GM23338 (cell line): ENCODE results near the gene FASLG. TPM values are rescaled to one million over a fixed set of nuclear protein-coding genes. Genes with fewer than 3 reads are reported as not detected.

Source experiments
- ATAC-seq: fragments of 200-7000 bp; cut with Tn5 transposase; 3 replicates; pipeline ENCODE4 v1.9.1; 2020
- DNase-seq: peaks from one replicate; pipeline ENCODE4 v3.0.0-alpha.2; 2015; ENCODE audit warnings: low spot score
- H2AFZ ChIP-seq: fragments of 200-600 bp; sonication (generic); 2 replicates; pipeline ENCODE4 v1.8.0; 2016; ENCODE audit warnings: antibody characterized with exemption, mild to moderate bottlenecking, moderate library complexity
- H3F3A ChIP-seq: fragments of 200-600 bp; sonication (generic); replicated peaks from 2 replicates; pipeline ENCODE4 v1.8.0; 2017; ENCODE audit warnings: antibody characterized with exemption, mixed run types, low read depth
- H3K27ac ChIP-seq: fragments of 200-600 bp; sonication (generic); 2 replicates; pipeline ENCODE4 v1.6.1; 2016; ENCODE audit warnings: low read depth
- H3K27me3 ChIP-seq: fragments of 200-600 bp; sonication (generic); 2 replicates; pipeline ENCODE4 v1.8.0; 2016; ENCODE audit warnings: mild to moderate bottlenecking, mixed run types, moderate library complexity; ENCODE audit not compliant: insufficient read depth
- H3K36me3 ChIP-seq: fragments of 200-600 bp; sonication (generic); 2 replicates; pipeline ENCODE4 v1.8.0; 2016; ENCODE audit warnings: mild to moderate bottlenecking; ENCODE audit not compliant: insufficient read depth
- H3K4me1 ChIP-seq: fragments of 200-600 bp; sonication (generic); 2 replicates; pipeline ENCODE4 v1.8.0; 2016; ENCODE audit warnings: mild to moderate bottlenecking, moderate library complexity; ENCODE audit not compliant: insufficient read depth
- H3K4me2 ChIP-seq: fragments of 200-600 bp; sonication (generic); 2 replicates; pipeline ENCODE4 v1.7.1; 2017; ENCODE audit warnings: mixed run types
- H3K4me3 ChIP-seq: fragments of 200-600 bp; sonication (generic); 2 replicates; pipeline ENCODE4 v1.6.1; 2016; ENCODE audit warnings: mixed run types
- H3K79me2 ChIP-seq: fragments of 200-600 bp; sonication (generic); replicated peaks from 2 replicates; pipeline ENCODE4 v1.8.0; 2017; ENCODE audit warnings: mild to moderate bottlenecking; ENCODE audit not compliant: insufficient read depth
- H3K9me2 ChIP-seq: fragments of 200-600 bp; sonication (generic); 2 replicates; pipeline ENCODE4 v1.8.0; 2017; ENCODE audit not compliant: insufficient read depth
- H4K20me1 ChIP-seq: fragments of 200-600 bp; sonication (generic); replicated peaks from 2 replicates; pipeline ENCODE4 v1.8.0; 2017; ENCODE audit warnings: mild to moderate bottlenecking; ENCODE audit not compliant: insufficient read depth
- H3K27ac Mint-ChIP-seq: 2 replicates; pipeline ENCODE4 v1.8.0; 2020; ENCODE audit warnings: inconsistent platforms, mild to moderate bottlenecking, moderate library complexity, mixed read lengths
- H3K27me3 Mint-ChIP-seq: 3 replicates; pipeline ENCODE4 v1.8.0; 2022; ENCODE audit warnings: low read depth, mild to moderate bottlenecking, moderate library complexity, mixed read lengths, inconsistent platforms; ENCODE audit not compliant: insufficient read depth, poor library complexity
- H3K36me3 Mint-ChIP-seq: 3 replicates; pipeline ENCODE4 v1.8.0; 2021; ENCODE audit warnings: low read depth, mild to moderate bottlenecking, inconsistent platforms, moderate library complexity, mixed read lengths
- H3K4me1 Mint-ChIP-seq: 3 replicates; pipeline ENCODE4 v1.8.0; 2020; ENCODE audit warnings: mild to moderate bottlenecking, inconsistent platforms, mixed read lengths
- H3K4me3 Mint-ChIP-seq: 3 replicates; pipeline ENCODE4 v1.8.0; 2021; ENCODE audit warnings: moderate library complexity, mild to moderate bottlenecking, inconsistent platforms, mixed read lengths
- H3K9me3 Mint-ChIP-seq: 3 replicates; pipeline ENCODE4 v1.8.0; 2020; ENCODE audit warnings: moderate library complexity, mild to moderate bottlenecking, inconsistent platforms, mixed read lengths
- CREB1 ChIP-seq: fragments of 250-450 bp; sonication (Bioruptor Pico); IDR thresholded peaks from 2 replicates; pipeline ENCODE4 v1.5.0; 2020; ENCODE audit warnings: low read depth, mild to moderate bottlenecking, moderate library complexity
- ETS1 ChIP-seq: IDR thresholded peaks from 2 replicates; pipeline ENCODE4 v1.6.1; 2016; ENCODE audit warnings: antibody characterized with exemption
- EZH2 ChIP-seq: fragments of 200-600 bp; sonication (generic); IDR thresholded peaks from one replicate; pipeline ENCODE4 v1.8.0; 2017; ENCODE audit warnings: antibody characterized with exemption, mild to moderate bottlenecking, low read depth; ENCODE audit not compliant: unreplicated experiment
- EZH2phosphoT487 ChIP-seq: fragments of 200-600 bp; sonication (generic); IDR thresholded peaks from one replicate; pipeline ENCODE4 v1.8.1; 2018; ENCODE audit warnings: antibody characterized with exemption; ENCODE audit not compliant: unreplicated experiment
- JUNB ChIP-seq: IDR thresholded peaks from one replicate; pipeline ENCODE4 v1.6.1; 2016; ENCODE audit warnings: antibody characterized with exemption; ENCODE audit not compliant: unreplicated experiment
- NANOG ChIP-seq: IDR thresholded peaks from 2 replicates; pipeline ENCODE4 v1.6.1; 2016; ENCODE audit warnings: antibody characterized with exemption, borderline replicate concordance
- POLR2AphosphoS5 ChIP-seq: IDR thresholded peaks from 2 replicates; pipeline ENCODE4 v1.6.1; 2016; ENCODE audit warnings: antibody characterized with exemption, low read depth
- STAT1 ChIP-seq: IDR thresholded peaks from one replicate; pipeline ENCODE4 v1.6.1; 2016; ENCODE audit warnings: antibody characterized with exemption; ENCODE audit not compliant: unreplicated experiment
- ZNF114 ChIP-seq: fragments of 250-450 bp; sonication (Bioruptor Pico); IDR thresholded peaks from 2 replicates; pipeline ENCODE4 v1.5.0; 2020; ENCODE audit warnings: mild to moderate bottlenecking, moderate library complexity
- ZNF331 ChIP-seq: fragments of 250-450 bp; sonication (Bioruptor Pico); IDR thresholded peaks from 2 replicates; pipeline ENCODE4 v1.5.0; 2020; ENCODE audit warnings: low read depth, mild to moderate bottlenecking, moderate library complexity
- ZNF462 ChIP-seq: fragments of 250-450 bp; sonication (Bioruptor Pico); IDR thresholded peaks from 2 replicates; pipeline ENCODE4 v1.5.0; 2020; ENCODE audit warnings: mild to moderate bottlenecking, moderate library complexity
- polyA plus RNA-seq: library from polyadenylated mRNA; unstranded; fragments of >200 nt; fragmentation: Nextera tagmentation; extraction: Ambion mirVana; gene quantifications from 2 replicates; pipeline ENCODE4 v1.2.1, GENCODE V29; 2016
- total RNA-seq: library from RNA; depleted of rRNA; stranded (reverse); fragments of >200 nt; shearing (Covaris generic); gene quantifications from 2 replicates; pipeline ENCODE4 v1.2.3, GENCODE V29; 2014
- TF ChIP-seq, protein P1 (sequence below): IDR thresholded peaks from one replicate; pipeline ENCODE4 v1.6.1; 2018; ENCODE audit warnings: antibody characterized with exemption; ENCODE audit not compliant: unreplicated experiment
- TF ChIP-seq, protein P2 (sequence below), 2 experiments: fragments of 200-600 bp in 1 of 2; sonication (generic) in 1 of 2; conservative IDR thresholded peaks; 2 replicates each; pipeline versions ENCODE4 v1.5.1 to v1.6.1; 2016 to 2017; ENCODE audit warnings: antibody characterized with exemption in 2 of 2, low read depth in 2 of 2, mild to moderate bottlenecking in 2 of 2, moderate library complexity in 1 of 2

Gene FASLG
- total and polyA plus RNA-seq, 2 experiments from 2014 or later: not detected

- no peak overlapping the region for H2AFZ ChIP-seq
- no peak overlapping the region for H3K4me2 ChIP-seq
- no peaks in the 10 kb centered on the region for H3K27me3 ChIP-seq
- no peaks in the 10 kb centered on the region for H3K36me3 ChIP-seq
- H4K20me1 ChIP-seq: no peaks in the 10 kb centered on the region
- no peak for ATAC-seq
- H3K9me2 ChIP-seq: no peaks in the 10 kb centered on the region
- no peaks in the 10 kb centered on the region for H3K36me3 Mint-ChIP-seq
- TF ChIP-seq STAT1 (no peak), CREB1 (CRISPR knock-in tag) (no peak), ZNF331 (CRISPR knock-in tag) (no peak), ETS1 (no peak), POLR2AphosphoS5 (no peak), EZH2phosphoT487 (no peak), ZNF114 (CRISPR knock-in tag) (no peak), NANOG (no peak), ZNF462 (CRISPR knock-in tag) (no peak), JUNB (no peak), EZH2 (no peak)
- TF ChIP-seq, protein P1, sequence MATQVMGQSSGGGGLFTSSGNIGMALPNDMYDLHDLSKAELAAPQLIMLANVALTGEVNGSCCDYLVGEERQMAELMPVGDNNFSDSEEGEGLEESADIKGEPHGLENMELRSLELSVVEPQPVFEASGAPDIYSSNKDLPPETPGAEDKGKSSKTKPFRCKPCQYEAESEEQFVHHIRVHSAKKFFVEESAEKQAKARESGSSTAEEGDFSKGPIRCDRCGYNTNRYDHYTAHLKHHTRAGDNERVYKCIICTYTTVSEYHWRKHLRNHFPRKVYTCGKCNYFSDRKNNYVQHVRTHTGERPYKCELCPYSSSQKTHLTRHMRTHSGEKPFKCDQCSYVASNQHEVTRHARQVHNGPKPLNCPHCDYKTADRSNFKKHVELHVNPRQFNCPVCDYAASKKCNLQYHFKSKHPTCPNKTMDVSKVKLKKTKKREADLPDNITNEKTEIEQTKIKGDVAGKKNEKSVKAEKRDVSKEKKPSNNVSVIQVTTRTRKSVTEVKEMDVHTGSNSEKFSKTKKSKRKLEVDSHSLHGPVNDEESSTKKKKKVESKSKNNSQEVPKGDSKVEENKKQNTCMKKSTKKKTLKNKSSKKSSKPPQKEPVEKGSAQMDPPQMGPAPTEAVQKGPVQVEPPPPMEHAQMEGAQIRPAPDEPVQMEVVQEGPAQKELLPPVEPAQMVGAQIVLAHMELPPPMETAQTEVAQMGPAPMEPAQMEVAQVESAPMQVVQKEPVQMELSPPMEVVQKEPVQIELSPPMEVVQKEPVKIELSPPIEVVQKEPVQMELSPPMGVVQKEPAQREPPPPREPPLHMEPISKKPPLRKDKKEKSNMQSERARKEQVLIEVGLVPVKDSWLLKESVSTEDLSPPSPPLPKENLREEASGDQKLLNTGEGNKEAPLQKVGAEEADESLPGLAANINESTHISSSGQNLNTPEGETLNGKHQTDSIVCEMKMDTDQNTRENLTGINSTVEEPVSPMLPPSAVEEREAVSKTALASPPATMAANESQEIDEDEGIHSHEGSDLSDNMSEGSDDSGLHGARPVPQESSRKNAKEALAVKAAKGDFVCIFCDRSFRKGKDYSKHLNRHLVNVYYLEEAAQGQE: no peak
- TF ChIP-seq, protein P2, sequence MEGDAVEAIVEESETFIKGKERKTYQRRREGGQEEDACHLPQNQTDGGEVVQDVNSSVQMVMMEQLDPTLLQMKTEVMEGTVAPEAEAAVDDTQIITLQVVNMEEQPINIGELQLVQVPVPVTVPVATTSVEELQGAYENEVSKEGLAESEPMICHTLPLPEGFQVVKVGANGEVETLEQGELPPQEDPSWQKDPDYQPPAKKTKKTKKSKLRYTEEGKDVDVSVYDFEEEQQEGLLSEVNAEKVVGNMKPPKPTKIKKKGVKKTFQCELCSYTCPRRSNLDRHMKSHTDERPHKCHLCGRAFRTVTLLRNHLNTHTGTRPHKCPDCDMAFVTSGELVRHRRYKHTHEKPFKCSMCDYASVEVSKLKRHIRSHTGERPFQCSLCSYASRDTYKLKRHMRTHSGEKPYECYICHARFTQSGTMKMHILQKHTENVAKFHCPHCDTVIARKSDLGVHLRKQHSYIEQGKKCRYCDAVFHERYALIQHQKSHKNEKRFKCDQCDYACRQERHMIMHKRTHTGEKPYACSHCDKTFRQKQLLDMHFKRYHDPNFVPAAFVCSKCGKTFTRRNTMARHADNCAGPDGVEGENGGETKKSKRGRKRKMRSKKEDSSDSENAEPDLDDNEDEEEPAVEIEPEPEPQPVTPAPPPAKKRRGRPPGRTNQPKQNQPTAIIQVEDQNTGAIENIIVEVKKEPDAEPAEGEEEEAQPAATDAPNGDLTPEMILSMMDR (conservative IDR thresholded peaks at IDR 0.05; ENCODE audit: low read depth in 2 of 2): no peak
- H3K27ac Mint-ChIP-seq: no peak overlapping the region
- no peak overlapping the region for H3K4me3 Mint-ChIP-seq
- no peak overlapping the region for H3K27ac ChIP-seq
- no peak overlapping the region for H3K4me3 ChIP-seq
- H3K27me3 Mint-ChIP-seq: no peaks in the 10 kb centered on the region
- no peaks in the 10 kb centered on the region; the same call in 2 of the 3 replicates for H3K4me1 Mint-ChIP-seq
- no peaks in the 10 kb centered on the region for H3K79me2 ChIP-seq
- H3K4me1 ChIP-seq: no peaks in the 10 kb centered on the region
- no peaks in the 10 kb centered on the region for H3K9me3 Mint-ChIP-seq
- DNase-seq: no peak
- no peaks in the 10 kb centered on the region for H3F3A ChIP-seq
Observed at GRCh38 chr1:172646653-172647052, 12.2 kb upstream of the FASLG start.
